B cell (primary cell): ENCODE data around the gene OXTR.

Source experiments
- EZH2 ChIP-seq: IDR thresholded peaks from 2 replicates; pipeline ENCODE4 v1.6.1; 2012; ENCODE audit warnings: borderline replicate concordance, low read depth, mild to moderate bottlenecking, moderate library complexity, low read length; ENCODE audit not compliant: insufficient read depth, poor library complexity, severe bottlenecking
- TF ChIP-seq, protein P1 (sequence below): fragments of 200-600 bp; IDR thresholded peaks from one replicate; pipeline ENCODE4 v1.8.0; 2022; ENCODE audit warnings: antibody characterized with exemption, mild to moderate bottlenecking

DNA sequence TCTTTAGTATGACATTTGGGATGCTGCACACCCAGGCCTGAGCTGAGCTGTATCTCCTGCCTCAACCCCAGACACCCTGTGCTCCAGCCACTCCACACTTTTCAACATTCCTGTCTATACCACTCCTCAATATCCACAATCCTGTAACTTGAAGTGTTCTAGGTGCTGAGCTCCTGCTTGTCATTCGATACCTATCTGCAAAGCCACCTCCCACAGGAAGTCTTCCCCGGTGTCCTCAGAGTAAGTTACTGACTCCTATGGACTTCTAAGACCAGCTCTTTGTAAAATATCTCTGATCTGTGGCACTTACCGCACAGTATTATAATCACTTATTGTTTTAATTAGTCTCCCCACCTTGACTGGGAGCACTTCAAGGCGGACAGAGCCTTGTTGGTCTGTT, 37.0 kb downstream of the OXTR start:
- TF ChIP-seq, protein P1, sequence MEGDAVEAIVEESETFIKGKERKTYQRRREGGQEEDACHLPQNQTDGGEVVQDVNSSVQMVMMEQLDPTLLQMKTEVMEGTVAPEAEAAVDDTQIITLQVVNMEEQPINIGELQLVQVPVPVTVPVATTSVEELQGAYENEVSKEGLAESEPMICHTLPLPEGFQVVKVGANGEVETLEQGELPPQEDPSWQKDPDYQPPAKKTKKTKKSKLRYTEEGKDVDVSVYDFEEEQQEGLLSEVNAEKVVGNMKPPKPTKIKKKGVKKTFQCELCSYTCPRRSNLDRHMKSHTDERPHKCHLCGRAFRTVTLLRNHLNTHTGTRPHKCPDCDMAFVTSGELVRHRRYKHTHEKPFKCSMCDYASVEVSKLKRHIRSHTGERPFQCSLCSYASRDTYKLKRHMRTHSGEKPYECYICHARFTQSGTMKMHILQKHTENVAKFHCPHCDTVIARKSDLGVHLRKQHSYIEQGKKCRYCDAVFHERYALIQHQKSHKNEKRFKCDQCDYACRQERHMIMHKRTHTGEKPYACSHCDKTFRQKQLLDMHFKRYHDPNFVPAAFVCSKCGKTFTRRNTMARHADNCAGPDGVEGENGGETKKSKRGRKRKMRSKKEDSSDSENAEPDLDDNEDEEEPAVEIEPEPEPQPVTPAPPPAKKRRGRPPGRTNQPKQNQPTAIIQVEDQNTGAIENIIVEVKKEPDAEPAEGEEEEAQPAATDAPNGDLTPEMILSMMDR = no peak
- no peak for TF ChIP-seq EZH2
